HG03103 (cell line): ENCODE results near the gene PIGK.

ENCODE experiments used
- ATAC-seq: cut with Tn5 transposase; IDR thresholded peaks from one replicate; pipeline ENCODE4 v1.9.1; 2021; ENCODE audit warnings: low read depth; ENCODE audit not compliant: unreplicated experiment

PIGK gene

DNA sequence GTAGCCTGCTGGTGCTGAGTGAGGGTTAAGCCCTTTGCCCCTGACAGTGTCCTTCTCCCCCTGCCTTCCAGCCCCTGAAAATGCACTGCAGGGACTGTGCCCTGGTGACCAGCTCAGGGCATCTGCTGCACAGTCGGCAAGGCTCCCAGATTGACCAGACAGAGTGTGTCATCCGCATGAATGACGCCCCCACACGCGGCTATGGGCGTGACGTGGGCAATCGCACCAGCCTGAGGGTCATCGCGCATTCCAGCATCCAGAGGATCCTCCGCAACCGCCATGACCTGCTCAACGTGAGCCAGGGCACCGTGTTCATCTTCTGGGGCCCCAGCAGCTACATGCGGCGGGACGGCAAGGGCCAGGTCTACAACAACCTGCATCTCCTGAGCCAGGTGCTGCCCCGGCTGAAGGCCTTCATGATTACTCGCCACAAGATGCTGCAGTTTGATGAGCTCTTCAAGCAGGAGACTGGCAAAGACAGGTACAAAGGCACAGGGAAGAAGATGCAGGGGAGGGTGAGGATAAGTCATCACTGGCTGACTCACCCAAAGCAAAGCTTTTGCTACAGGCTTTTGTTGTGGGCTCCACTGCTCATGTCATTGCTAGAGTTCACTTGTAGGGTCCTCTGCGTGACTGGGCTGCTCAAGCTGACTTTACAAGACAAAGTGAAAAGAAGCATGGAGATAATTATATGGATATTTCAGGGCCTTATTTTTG, 174.9 kb downstream of the PIGK start:
- ATAC-seq = no peak

GRCh38 chr1:77040826-77041225, 178.4 kb downstream of the PIGK start:
- ATAC-seq = peak; percentile 67

- ATAC-seq = no peak
Observed at GRCh38 chr1:77039739-77040138, 179.5 kb downstream of the PIGK start.

DNA sequence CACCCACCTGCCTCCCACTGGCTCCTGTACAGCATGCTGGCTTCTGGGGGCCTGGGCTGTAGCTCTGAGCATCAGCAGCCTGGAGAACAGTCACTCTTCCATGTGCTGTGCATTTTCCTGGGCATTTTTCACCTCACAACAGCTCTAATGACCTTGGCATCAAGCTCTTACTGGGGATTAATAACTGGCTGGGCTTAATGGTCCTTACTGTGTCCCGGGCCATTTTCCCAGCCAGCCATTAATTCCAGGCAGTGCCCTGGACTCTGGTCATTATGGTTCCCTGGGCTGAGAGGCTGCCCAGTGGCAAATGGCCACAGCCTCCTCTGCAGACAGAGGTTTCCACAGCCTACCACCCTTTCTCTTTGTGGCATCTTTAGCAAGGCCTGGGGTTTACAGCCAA, 180.1 kb downstream of the PIGK start:
- no peak for ATAC-seq
